NAMALWA (cell line): ENCODE results near the gene ANAPC16.
"Not testable (repeated sequence)": the region's sequence is repeated elsewhere in the genome, so short reads cannot be mapped to it uniquely, and the experiment has no call there.

Experiments used
- DNase-seq: peaks from one replicate; pipeline ENCODE4 v3.0.0-alpha.2; 2015; ENCODE audit warnings: low spot score

Gene ANAPC16

DNA sequence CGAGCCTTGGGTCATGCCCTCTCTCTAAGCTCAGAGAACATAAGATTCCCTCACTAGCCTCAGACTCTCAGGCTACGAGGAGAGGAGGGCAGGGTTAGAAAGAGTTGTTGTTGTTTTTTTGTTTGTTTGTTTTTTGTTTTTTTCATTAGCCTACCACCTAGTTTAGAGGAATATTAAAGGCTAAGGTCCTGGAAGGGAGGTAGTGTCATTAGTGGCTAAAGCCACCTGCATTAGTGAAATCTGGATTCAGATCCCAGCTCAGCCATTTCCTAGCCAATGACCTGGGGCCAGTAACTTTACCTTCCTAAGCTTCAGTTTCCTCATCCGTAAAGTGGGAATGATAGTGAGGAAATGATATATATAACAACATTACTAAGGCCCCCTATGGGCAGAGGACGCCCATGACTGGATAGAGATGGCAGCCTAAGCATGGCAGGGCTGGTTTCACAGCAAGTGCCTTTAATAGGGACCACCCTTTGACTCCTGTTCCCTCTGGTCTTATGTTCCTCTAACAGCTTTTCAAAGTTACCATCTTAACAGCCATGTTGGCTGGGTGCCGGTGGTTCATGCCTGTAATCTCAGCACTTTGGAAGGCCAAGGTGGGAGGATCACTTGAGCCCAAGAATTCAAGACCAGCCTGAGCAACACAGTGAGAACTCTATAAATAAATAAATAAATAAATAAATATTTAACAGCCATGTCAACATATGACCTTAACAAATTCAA lies 63.0 kb downstream of the ANAPC16 start:
- no peak for DNase-seq

DNA sequence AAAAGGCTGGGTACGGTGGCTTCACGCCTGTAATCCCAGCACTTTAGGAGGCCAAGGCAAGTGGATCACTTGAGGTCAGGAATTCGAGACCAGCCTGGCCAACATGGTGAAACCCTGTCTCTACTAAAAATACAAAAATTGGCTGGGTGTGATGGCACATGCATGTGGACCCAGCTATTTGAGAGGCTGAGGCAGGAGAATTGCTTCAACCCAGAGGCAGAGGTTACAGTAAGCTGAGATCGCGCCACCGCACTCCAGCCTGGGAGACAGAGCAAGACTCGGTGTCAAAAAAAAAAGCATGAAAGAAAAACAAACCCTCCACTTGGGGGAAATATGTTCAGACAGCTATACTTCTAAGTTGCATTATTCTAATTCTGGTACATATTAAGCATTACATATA lies 63.8 kb downstream of the ANAPC16 start:
- not testable (repeated sequence) for DNase-seq

DNA sequence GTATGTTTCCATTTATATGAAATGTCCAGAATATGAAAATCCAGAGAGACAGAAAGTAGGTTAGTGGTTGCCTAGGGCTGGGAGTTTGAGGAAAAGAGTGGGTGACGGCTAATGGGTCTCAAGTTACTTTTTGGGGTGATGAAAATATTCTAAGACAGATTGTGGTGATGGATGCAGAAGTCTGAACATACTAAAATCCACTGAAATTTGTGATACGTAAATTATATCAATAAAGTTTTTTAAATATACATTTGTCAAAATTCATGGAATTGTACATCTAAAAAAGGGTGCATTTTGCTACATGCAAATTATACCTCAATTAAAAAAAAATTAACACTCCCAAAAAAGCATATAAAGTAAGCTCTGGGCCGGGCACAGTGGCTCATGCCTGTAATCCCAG lies 67.3 kb downstream of the ANAPC16 start:
- no peak for DNase-seq
